WERI-Rb-1 (cell line): ENCODE data around the gene TRMT61A.

Experiments used
- DNase-seq: peaks from one replicate; pipeline ENCODE4 v3.0.0-alpha.2; 2020
- H3K27ac ChIP-seq: fragments of 250-450 bp; sonication (Bioruptor Pico); 2 replicates; pipeline ENCODE4 v1.5.1; 2020; ENCODE audit warnings: mild to moderate bottlenecking, moderate library complexity
- H3K27me3 ChIP-seq: fragments of 250-450 bp; sonication (Bioruptor Pico); 2 replicates; pipeline ENCODE4 v1.5.1; 2021; ENCODE audit warnings: mild to moderate bottlenecking, low read depth, moderate library complexity; ENCODE audit not compliant: insufficient read depth, severe bottlenecking
- H3K36me3 ChIP-seq: fragments of 250-450 bp; sonication (Bioruptor Pico); 2 replicates; pipeline ENCODE4 v1.5.1; 2020; ENCODE audit warnings: mild to moderate bottlenecking, moderate library complexity
- H3K4me3 ChIP-seq: 2 replicates; pipeline ENCODE4 v1.5.1; 2011; ENCODE audit warnings: low read depth, mild to moderate bottlenecking, control low read depth, low read length
- H3K9me3 ChIP-seq: fragments of 250-450 bp; sonication (Bioruptor Pico); 2 replicates; pipeline ENCODE4 v1.5.1; 2021; ENCODE audit warnings: mild to moderate bottlenecking, moderate library complexity; ENCODE audit not compliant: severe bottlenecking
- TF ChIP-seq, protein P1 (sequence below): IDR thresholded peaks from 2 replicates; pipeline ENCODE4 v1.5.1; 2011; ENCODE audit warnings: low read depth, mild to moderate bottlenecking, control low read depth, inconsistent platforms, low read length

TRMT61A gene

DNA sequence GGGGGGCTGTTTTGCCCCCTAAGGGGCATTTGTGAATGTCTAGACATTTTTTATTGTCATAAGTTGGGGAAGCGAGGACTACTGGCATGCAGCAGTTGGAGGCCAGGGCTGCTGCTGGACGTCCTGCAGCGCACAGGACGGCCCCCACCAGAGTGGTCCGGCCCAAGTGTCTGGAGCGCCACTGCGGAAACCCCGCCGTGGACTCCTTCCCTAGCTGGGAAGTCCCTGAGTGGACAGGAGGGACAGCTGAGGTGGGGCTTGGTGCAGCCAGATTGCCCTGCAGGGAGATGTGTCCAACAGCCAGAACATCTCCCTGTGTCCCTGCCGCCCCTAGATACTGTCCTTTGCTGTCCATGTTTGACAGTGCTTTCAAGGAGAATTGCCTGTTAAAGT, 11.8 kb upstream of the TRMT61A start:
- Histone ChIP-seq H3K27ac (no peak overlapping the region), H3K27me3 (no peaks in the 10 kb centered on the region), H3K9me3 (no peaks in the 10 kb centered on the region), H3K36me3 (peaks cover 36% of the 10 kb centered on the region), H3K4me3 (no peak overlapping the region)
- DNase-seq = no peak
- TF ChIP-seq, protein P1, sequence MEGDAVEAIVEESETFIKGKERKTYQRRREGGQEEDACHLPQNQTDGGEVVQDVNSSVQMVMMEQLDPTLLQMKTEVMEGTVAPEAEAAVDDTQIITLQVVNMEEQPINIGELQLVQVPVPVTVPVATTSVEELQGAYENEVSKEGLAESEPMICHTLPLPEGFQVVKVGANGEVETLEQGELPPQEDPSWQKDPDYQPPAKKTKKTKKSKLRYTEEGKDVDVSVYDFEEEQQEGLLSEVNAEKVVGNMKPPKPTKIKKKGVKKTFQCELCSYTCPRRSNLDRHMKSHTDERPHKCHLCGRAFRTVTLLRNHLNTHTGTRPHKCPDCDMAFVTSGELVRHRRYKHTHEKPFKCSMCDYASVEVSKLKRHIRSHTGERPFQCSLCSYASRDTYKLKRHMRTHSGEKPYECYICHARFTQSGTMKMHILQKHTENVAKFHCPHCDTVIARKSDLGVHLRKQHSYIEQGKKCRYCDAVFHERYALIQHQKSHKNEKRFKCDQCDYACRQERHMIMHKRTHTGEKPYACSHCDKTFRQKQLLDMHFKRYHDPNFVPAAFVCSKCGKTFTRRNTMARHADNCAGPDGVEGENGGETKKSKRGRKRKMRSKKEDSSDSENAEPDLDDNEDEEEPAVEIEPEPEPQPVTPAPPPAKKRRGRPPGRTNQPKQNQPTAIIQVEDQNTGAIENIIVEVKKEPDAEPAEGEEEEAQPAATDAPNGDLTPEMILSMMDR = no peak

DNA sequence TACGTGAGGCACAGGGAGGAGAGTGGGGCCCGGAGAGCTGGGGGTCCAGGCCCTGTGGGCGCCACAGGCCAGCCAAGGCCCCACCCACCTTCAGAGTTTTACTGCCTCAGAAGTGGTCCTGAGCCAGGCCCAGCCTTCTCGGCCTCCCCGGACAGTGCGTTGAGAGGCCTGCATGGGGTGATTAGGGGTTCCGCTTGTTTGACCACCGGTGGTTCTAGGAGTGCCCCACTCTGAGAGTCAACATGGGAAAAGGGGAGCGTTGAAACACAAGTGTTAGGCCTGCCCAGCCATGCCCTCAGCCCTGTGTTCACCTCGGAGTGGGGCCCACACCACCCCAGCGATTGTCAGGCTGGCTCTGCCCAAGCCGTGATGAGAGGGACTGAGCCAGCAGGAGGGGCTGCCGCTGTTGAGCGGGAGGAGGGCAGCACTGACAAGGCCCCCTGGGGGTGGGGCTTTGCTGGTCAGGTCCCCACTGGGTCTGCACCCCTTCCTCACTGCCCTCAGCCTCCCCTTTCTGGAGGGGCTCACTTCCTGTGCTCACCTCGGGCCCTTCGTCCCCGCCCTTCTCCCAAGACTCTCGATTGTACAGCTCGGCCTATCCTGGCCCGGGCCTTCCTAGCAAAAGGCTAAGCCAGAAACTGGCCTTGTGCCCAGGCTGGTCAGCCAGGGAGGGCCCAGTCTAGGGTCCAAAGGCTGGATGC, 11.1 kb upstream of the TRMT61A start:
- no peaks in the 10 kb centered on the region for H3K9me3 ChIP-seq
- H3K36me3 ChIP-seq = peaks cover 36% of the 10 kb centered on the region
- H3K4me3 ChIP-seq = no peak overlapping the region
- H3K27ac ChIP-seq = peak overlapping the region; percentile 30; the same call in 1 of the 2 replicates
- no peaks in the 10 kb centered on the region for H3K27me3 ChIP-seq
- DNase-seq = no peak
- TF ChIP-seq, protein P1 = no peak

DNA sequence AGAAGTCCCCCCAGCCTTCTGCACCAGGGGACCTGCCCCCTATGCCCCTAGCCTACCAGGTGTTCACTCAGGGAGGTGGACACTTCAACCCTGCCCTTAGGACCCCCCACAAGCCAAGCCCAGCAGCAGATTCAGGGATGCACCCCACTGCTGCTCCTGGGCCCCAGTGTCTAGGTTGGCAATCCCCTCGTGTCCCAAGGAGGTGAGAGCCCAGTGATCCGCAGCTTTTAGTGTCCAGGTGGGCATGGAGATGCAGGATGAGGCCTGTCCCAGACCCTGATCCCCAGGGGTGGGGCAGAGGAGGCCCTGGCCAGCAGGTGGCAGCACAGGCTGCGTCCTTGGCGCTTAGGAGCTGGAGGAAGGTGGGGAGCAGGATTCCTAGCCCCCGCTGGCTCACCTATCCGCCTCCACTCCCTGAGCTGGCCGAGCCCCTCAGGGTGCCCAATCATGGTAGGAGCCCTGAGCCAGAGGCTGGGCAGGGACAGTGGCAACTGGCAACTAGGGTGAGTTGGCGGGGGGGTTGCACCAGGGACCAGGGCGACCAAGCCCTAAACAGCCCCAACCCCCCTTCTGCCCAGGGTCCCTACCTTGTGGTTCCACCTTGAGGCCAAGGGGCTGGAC, 10.5 kb upstream of the TRMT61A start:
- Histone ChIP-seq H3K9me3 (no peaks in the 10 kb centered on the region), H3K4me3 (no peak overlapping the region), H3K27ac (peak overlapping the region; percentile 54), H3K36me3 (peaks cover 36% of the 10 kb centered on the region), H3K27me3 (no peaks in the 10 kb centered on the region)
- TF ChIP-seq, protein P1 = peak; percentile 98
- DNase-seq = peak; percentile 85

DNA sequence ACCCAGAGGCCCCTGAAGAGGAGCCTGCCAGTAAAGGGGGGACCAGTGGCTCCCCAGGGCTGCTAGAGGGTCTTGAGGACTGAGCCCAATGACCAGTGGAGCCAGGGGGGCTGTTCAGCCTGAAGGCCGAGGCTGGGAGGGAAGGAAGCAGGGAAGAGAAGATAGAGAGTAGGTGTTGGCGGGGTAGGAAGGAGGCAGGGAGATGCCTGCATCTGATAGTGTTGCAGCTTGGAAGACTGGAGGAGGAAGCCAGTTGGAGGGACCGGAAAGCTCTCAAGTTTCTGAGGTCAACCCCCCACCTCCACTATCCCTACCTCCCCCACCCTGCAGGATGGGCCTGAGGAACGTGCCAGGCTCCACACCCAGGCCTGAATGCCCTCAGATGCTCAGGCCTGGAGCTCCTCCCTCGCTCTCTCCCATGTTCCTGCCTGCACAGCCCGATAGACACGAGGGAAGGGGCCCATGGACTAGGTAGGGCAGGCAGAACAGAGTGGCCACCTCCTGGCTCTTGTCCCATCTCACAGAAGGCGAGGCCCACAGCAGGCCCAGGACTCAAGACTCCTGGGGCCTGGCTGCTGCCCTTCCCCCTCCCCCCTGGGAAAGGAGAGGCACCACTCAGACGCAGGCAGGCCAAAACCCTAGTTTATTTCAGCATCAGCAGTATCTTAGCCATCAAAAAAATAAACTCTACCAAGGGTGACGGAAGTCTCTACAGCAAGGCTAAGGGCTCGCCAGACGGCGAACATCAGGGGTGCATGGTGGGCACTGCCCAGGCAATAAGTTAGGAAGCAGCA, 9.8 kb upstream of the TRMT61A start:
- peak overlapping the region; percentile 74 for H3K27ac ChIP-seq
- no peak for DNase-seq
- TF ChIP-seq, protein P1 = no peak

DNA sequence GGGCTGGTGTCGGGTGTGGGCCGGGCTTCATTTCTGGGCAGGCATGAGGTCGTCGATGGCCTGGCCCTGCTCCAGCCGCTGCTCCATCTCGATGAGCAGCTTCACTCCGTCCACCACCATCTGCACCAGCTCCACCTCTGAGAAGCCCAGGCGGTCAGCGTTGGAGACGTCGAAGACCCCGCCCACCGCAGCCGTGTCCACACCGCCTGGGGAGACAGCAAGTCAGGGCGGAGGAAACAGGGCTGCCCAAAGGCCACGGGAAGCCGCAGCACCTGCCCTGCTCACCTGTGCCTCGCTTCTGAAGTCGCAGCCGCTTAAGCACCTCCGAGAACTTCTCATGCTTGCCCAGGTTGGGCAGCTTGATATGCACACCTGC, 9.2 kb upstream of the TRMT61A start:
- H3K27ac ChIP-seq = peak overlapping the region; percentile 74
- no peaks in the 10 kb centered on the region for H3K27me3 ChIP-seq
- H3K36me3 ChIP-seq = peaks cover 36% of the 10 kb centered on the region
- TF ChIP-seq, protein P1 = no peak
- H3K9me3 ChIP-seq = no peaks in the 10 kb centered on the region
- H3K4me3 ChIP-seq = no peak overlapping the region; the same call in 1 of the 2 replicates
- no peak for DNase-seq

More for the DNA sequence above, 9.8 kb upstream of the TRMT61A start:
- no peaks in the 10 kb centered on the region for H3K9me3 ChIP-seq
- no peaks in the 10 kb centered on the region for H3K27me3 ChIP-seq
- H3K4me3 ChIP-seq = no peak overlapping the region
- H3K36me3 ChIP-seq = peaks cover 36% of the 10 kb centered on the region
